HL-60 (cell line): ENCODE results near the gene TMEM130.

Source experiments
- DNase-seq, 2 experiments: peaks; one replicate each; pipeline ENCODE4 v3.0.0-alpha.2; 2010 to 2020; ENCODE audit warnings: low read depth in 1 of 2, low spot score in 1 of 2
- H3K27ac ChIP-seq: fragments of 250-450 bp; sonication (Bioruptor Pico); replicated peaks from 2 replicates; pipeline ENCODE4 v1.5.1; 2020; ENCODE audit warnings: mild to moderate bottlenecking, moderate library complexity
- H3K27me3 ChIP-seq: fragments of 250-450 bp; sonication (Bioruptor Pico); 2 replicates; pipeline ENCODE4 v1.5.1; 2021; ENCODE audit warnings: mild to moderate bottlenecking, moderate library complexity; ENCODE audit not compliant: insufficient read depth, poor library complexity, severe bottlenecking
- H3K4me3 ChIP-seq: replicated peaks from 2 replicates; pipeline ENCODE4 v1.5.1; 2011; ENCODE audit warnings: mild to moderate bottlenecking, control low read depth, low read length; ENCODE audit not compliant: insufficient read depth
- GABPA ChIP-seq: IDR thresholded peaks from 2 replicates; pipeline ENCODE4 v1.6.1; 2012; ENCODE audit warnings: low read depth
- POLR2AphosphoS5 ChIP-seq: IDR thresholded peaks from 2 replicates; pipeline ENCODE4 v1.6.1; 2012; ENCODE audit warnings: low read depth
- REST ChIP-seq: IDR thresholded peaks from 2 replicates; pipeline ENCODE4 v1.6.1; 2012; ENCODE audit warnings: low read depth; ENCODE audit not compliant: insufficient replicate concordance
- SPI1 ChIP-seq: IDR thresholded peaks from 2 replicates; pipeline ENCODE4 v1.6.1; 2012; ENCODE audit warnings: low read depth, mild to moderate bottlenecking, borderline replicate concordance
- long read RNA-seq: library from polyadenylated mRNA; unstranded; transcript quantifications from one replicate; pipeline ENCODE4 v2.0.0, GENCODE V29; 2020
- TF ChIP-seq, protein P1 (sequence below): IDR thresholded peaks from one replicate; pipeline ENCODE4 v1.5.1; 2011; ENCODE audit warnings: low read length, control low read depth, inconsistent platforms; ENCODE audit not compliant: insufficient read depth

The TMEM130 gene
- long read RNA-seq: 0 reads

DNA sequence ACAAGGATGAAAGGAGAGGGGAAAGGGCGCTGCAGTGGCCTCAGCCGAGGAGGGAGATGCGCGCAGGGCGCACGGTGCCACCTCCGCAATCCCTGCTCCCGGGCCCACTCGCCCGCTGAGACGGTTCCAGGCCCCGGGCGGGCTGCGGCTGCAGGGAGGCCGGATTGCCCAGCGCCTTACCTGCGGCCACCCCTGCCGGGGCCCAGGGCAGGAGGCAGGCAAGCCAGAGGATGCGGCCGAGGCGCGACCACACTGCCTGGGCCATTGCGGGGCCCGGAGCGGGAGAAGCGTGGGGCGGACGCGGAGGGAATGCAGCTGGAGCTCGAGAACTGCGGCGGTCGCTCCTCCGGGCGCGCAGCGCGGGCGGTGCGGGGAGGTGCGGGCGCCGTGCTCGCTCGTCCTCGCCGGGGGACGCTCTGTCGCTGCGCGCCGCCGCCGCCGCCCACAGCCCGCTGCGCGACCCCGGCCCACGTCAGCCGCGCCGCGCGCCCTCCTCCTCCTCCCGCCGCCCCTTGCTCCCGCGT lies at the start of gene TMEM130:
Gene TMEM130 (minus strand): TSS at position 418 of the 524 bp plus-strand sequence. CDS start 153 bp downstream, at position 265.
- H3K4me3 ChIP-seq: peak within 1 kb of the TSS; percentile 28
- TF ChIP-seq REST (no peak), GABPA (no peak), SPI1 (no peak), POLR2AphosphoS5 (no peak)
- TF ChIP-seq, protein P1, sequence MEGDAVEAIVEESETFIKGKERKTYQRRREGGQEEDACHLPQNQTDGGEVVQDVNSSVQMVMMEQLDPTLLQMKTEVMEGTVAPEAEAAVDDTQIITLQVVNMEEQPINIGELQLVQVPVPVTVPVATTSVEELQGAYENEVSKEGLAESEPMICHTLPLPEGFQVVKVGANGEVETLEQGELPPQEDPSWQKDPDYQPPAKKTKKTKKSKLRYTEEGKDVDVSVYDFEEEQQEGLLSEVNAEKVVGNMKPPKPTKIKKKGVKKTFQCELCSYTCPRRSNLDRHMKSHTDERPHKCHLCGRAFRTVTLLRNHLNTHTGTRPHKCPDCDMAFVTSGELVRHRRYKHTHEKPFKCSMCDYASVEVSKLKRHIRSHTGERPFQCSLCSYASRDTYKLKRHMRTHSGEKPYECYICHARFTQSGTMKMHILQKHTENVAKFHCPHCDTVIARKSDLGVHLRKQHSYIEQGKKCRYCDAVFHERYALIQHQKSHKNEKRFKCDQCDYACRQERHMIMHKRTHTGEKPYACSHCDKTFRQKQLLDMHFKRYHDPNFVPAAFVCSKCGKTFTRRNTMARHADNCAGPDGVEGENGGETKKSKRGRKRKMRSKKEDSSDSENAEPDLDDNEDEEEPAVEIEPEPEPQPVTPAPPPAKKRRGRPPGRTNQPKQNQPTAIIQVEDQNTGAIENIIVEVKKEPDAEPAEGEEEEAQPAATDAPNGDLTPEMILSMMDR: no peak
- no peak within 1 kb of the TSS for H3K27ac ChIP-seq
- peaks cover 14% of the 10 kb centered on the region for H3K27me3 ChIP-seq
- no peak for DNase-seq

- Histone ChIP-seq H3K27me3 (no peaks in the 10 kb centered on the region), H3K4me3 (no peak overlapping the region), H3K27ac (no peak overlapping the region)
- no peak for DNase-seq
- TF ChIP-seq SPI1 (no peak), REST (no peak), GABPA (no peak), POLR2AphosphoS5 (no peak)
- TF ChIP-seq, protein P1: no peak
These were observed 47.5 kb upstream of the TMEM130 start for GRCh38 chr7:98917331-98917730.

- Histone ChIP-seq H3K4me3 (no peak overlapping the region), H3K27me3 (no peaks in the 10 kb centered on the region), H3K27ac (no peak overlapping the region)
- DNase-seq: no peak
- TF ChIP-seq POLR2AphosphoS5 (no peak), REST (no peak), GABPA (no peak)
- TF ChIP-seq, protein P1: no peak
These were observed 43.8 kb upstream of the TMEM130 start for GRCh38 chr7:98913612-98914011.
